Measurements from ENCODE around the gene HNRNPLL. TPM values are rescaled to one million over a fixed set of nuclear protein-coding genes. Genes with fewer than 3 reads are reported as not detected.

HNRNPLL gene
- total and polyA plus RNA-seq, 4 donors: 7.7 to 18.3 (median 13.1) TPM

DNA sequence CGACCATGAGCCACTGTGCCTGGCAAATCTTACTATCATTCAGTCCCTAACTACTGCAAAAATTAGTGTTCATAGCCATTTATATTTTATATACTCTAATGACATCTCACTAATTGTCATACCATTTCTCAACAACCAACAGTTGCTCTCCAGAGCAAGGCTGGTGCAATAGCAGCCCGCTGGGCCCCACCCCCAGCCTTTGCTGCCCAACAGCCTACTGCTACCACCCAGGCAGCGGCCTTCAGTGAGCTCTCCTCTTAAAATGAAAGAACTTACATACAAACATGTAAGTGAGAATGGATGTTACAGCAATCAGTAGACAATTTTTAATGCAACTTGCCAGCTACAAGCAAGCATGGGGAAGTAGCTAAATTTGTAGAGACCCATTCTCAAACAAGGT lies 90.5 kb downstream of the HNRNPLL start:
- no peak for TF ChIP-seq GABPA (IDR thresholded peaks at IDR 0.05 in 1 of 2, conservative IDR thresholded peaks at IDR 0.05 in 1 of 2)
- TF ChIP-seq FOXA1 (IDR thresholded peaks at IDR 0.05): no peak
- no peak for TF ChIP-seq HNF4G (IDR thresholded peaks at IDR 0.05)
- TF ChIP-seq REST (IDR thresholded peaks at IDR 0.05): no peak
- no peak for TF ChIP-seq EGR1 (IDR thresholded peaks at IDR 0.05; ENCODE audit: low read depth in 2 of 2)
- no peak for TF ChIP-seq HNF4A (conservative IDR thresholded peaks at IDR 0.05)
- TF ChIP-seq, protein P1, sequence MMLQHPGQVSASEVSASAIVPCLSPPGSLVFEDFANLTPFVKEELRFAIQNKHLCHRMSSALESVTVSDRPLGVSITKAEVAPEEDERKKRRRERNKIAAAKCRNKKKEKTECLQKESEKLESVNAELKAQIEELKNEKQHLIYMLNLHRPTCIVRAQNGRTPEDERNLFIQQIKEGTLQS (IDR thresholded peaks at IDR 0.05): no peak
- TF ChIP-seq RAD21 (IDR thresholded peaks at IDR 0.05): no peak
- no peak for TF ChIP-seq FOXA2 (IDR thresholded peaks at IDR 0.05)
- TF ChIP-seq NR2F2 (IDR thresholded peaks at IDR 0.05): no peak
- TF ChIP-seq, protein P2, sequence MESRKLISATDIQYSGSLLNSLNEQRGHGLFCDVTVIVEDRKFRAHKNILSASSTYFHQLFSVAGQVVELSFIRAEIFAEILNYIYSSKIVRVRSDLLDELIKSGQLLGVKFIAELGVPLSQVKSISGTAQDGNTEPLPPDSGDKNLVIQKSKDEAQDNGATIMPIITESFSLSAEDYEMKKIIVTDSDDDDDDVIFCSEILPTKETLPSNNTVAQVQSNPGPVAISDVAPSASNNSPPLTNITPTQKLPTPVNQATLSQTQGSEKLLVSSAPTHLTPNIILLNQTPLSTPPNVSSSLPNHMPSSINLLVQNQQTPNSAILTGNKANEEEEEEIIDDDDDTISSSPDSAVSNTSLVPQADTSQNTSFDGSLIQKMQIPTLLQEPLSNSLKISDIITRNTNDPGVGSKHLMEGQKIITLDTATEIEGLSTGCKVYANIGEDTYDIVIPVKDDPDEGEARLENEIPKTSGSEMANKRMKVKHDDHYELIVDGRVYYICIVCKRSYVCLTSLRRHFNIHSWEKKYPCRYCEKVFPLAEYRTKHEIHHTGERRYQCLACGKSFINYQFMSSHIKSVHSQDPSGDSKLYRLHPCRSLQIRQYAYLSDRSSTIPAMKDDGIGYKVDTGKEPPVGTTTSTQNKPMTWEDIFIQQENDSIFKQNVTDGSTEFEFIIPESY (IDR thresholded peaks at IDR 0.05): no peak
- no peak for TF ChIP-seq JUND (IDR thresholded peaks at IDR 0.05)
- TF ChIP-seq SP1 (IDR thresholded peaks at IDR 0.05): no peak
- TF ChIP-seq MAX (IDR thresholded peaks at IDR 0.05): no peak
- TF ChIP-seq RXRA (IDR thresholded peaks at IDR 0.05): no peak
- TF ChIP-seq, protein P3, sequence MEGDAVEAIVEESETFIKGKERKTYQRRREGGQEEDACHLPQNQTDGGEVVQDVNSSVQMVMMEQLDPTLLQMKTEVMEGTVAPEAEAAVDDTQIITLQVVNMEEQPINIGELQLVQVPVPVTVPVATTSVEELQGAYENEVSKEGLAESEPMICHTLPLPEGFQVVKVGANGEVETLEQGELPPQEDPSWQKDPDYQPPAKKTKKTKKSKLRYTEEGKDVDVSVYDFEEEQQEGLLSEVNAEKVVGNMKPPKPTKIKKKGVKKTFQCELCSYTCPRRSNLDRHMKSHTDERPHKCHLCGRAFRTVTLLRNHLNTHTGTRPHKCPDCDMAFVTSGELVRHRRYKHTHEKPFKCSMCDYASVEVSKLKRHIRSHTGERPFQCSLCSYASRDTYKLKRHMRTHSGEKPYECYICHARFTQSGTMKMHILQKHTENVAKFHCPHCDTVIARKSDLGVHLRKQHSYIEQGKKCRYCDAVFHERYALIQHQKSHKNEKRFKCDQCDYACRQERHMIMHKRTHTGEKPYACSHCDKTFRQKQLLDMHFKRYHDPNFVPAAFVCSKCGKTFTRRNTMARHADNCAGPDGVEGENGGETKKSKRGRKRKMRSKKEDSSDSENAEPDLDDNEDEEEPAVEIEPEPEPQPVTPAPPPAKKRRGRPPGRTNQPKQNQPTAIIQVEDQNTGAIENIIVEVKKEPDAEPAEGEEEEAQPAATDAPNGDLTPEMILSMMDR (IDR thresholded peaks at IDR 0.05; ENCODE audit: low read depth, low read length, missing input control): no peak
- no peak for TF ChIP-seq TAF1 (conservative IDR thresholded peaks at IDR 0.05)
- TF ChIP-seq YY1 (IDR thresholded peaks at IDR 0.05): no peak
- WGBS: 78% methylated on average over 3 of the region's 3 CpGs
- Histone ChIP-seq H3K4me1 (ENCODE audit: control insufficient read depth in 4 of 4, insufficient read depth in 4 of 4, low read length in 3 of 4) (peaks cover 0 to 7% (median 3%) of the 10 kb centered on the region in 4 donors), H3K4me3 (ENCODE audit: low read depth in 1 of 3, low read length in 3 of 3) (no peak overlapping the region), H3K9ac (ENCODE audit: low read depth in 1 of 2, low read length in 2 of 2) (no peak overlapping the region), H3K27me3 (ENCODE audit: control insufficient read depth in 4 of 4, insufficient read depth in 4 of 4, low read length in 3 of 4) (no peaks in the 10 kb centered on the region), H3K9me3 (ENCODE audit: control insufficient read depth in 4 of 4, low read length in 3 of 4) (no peaks in the 10 kb centered on the region), H3K27ac (ENCODE audit: low read depth in 1 of 2, low read length in 2 of 2) (no peak overlapping the region), H3K36me3 (ENCODE audit: control insufficient read depth in 4 of 4, insufficient read depth in 3 of 4, low read depth in 1 of 4, low read length in 3 of 4) (no peaks in the 10 kb centered on the region)
- no peak for DNase-seq (ENCODE audit: low spot score)

Other genes starting within 250 kb of the HNRNPLL start
- 100 to 1,000 TPM in 1 of 2 donors, 10 to 100 TPM in 1; 66.4 to 163 TPM for gene ATL2, start 225.7 kb downstream of the HNRNPLL start, total RNA-seq
- gene ATL2, start 225.7 kb downstream of the HNRNPLL start, polyA plus RNA-seq: 10 to 100 TPM; 21.0 to 25.1 TPM
- 10 to 100 TPM; 22.6 to 32.8 TPM for gene GALM, start 63.2 kb upstream of the HNRNPLL start, total RNA-seq
- 10 to 100 TPM; 20.5 to 29.7 TPM for gene GALM, start 63.2 kb upstream of the HNRNPLL start, polyA plus RNA-seq
- 10 to 100 TPM; 63.4 to 66.9 TPM for gene SRSF7, start 148.4 kb upstream of the HNRNPLL start, total RNA-seq
- gene SRSF7, start 148.4 kb upstream of the HNRNPLL start, polyA plus RNA-seq: 100 to 1,000 TPM in 1 of 2 donors, 10 to 100 TPM in 1; 49.8 to 111 TPM
- gene GEMIN6, start 175.3 kb upstream of the HNRNPLL start, total RNA-seq: 1 to 10 TPM; 4.5 to 6.3 TPM
- 10 to 100 TPM in 1 of 2 donors, 1 to 10 TPM in 1; 5.0 to 13.9 TPM for gene GEMIN6, start 175.3 kb upstream of the HNRNPLL start, polyA plus RNA-seq

All from liver (tissue), 9 donors.